Activated gamma-delta T cell (primary cell): Measurements from ENCODE around the gene ASIC4.

ENCODE experiments used
- DNase-seq: peaks from one replicate; lab custom pipeline; 2025; lab: John Stamatoyannopoulos, UW
- total RNA-seq, 2 donors: gene quantifications; one replicate each; lab custom pipeline; 2026; lab: John Stamatoyannopoulos, UW

The ASIC4 gene
- 0.31 to 0.52 reads per million in 2 donors for total RNA-seq

- no peak for DNase-seq
These were observed at the start of gene ASIC4 for GRCh38 chr2:219514196-219514761. Gene ASIC4, plus strand, starts transcription at chr2:219514482. Its CDS starts 243 bp downstream, at chr2:219514725.

DNA sequence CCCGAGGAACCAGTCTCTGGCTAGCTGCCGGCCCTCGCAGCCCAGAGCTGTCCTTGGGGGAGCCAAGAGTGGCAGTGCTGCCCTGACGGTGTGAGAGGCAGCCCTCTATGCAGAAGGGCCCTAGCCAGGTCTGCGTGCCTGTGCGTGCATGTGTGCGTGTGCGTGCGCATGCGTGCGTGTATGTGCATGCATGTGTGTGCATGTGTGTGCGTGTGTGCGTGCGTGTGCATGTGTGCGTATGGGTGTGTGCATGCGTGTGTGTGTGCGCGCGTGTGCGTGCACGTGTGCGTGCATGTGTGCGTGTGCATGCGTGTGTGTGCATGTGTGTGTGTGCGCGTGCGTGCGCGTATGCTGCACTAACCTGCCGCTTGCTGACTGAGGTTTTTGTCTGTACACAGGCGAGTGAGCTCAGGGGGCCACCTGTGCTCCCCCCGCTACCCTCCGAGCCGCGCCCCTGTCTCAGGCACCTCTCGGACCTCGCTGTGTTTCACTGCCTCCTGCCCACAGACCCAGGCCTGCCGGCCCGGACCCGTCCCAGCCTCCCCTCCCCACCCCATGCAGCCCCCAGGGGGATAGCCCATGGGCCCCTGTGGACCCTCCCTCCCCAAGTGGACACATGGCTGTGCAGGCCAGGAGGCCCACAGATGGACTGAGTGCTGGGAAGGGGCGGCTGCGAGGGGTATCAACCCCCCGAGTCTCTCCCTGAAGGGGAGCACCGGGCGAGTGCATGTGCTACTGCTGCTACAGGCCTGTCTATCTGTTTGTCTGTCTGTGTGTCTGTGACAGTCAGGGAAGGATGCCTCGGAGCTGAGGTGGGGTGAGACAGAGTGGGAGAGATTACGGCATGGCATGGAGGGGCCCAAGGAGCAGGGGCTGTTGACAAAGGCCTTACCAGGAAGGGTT lies 48.4 kb upstream of the ASIC4 start:
- DNase-seq = no peak

- no peak for DNase-seq
These were observed 47.2 kb upstream of the ASIC4 start for GRCh38 chr2:219466816-219467735.

GRCh38 chr2:219467736-219468075 lies 46.6 kb upstream of the ASIC4 start:
- DNase-seq = no peak

- no peak for DNase-seq
These were observed 45.7 kb upstream of the ASIC4 start for GRCh38 chr2:219468410-219469185.

DNA sequence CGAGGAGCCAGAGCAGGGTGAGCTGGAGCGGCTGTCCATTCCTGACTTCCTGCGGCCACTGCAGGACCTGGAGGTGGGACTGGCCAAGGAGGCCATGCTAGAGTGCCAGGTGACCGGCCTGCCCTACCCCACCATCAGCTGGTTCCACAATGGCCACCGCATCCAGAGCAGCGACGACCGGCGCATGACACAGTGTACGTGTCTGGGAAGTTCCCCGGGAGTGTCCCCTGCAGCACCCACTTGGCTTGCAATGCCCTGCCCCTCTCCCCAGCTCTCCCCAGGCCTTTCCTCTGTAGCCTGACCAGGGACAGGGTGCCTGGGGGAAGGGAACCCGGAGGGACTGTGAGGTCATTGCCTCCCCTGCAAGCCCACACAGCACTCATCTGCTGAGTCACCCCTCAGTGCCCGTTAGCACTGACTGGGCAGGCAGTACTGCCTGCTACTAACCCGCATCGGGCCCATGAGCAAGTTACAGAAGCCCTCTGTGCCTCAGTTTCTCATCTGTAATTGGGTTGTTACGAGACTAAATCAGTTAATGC lies 45.0 kb upstream of the ASIC4 start:
- DNase-seq = no peak

- no peak for DNase-seq
These were observed 43.9 kb upstream of the ASIC4 start for GRCh38 chr2:219470429-219470828.

GRCh38 chr2:219471476-219472371 lies 42.6 kb upstream of the ASIC4 start:
- no peak for DNase-seq

- no peak for DNase-seq
These were observed 41.6 kb upstream of the ASIC4 start for GRCh38 chr2:219472629-219473187.

GRCh38 chr2:219473511-219473910 lies 40.8 kb upstream of the ASIC4 start:
- DNase-seq = no peak

- DNase-seq = no peak
These were observed 39.8 kb upstream of the ASIC4 start for GRCh38 chr2:219474285-219475060.

- DNase-seq = no peak
These were observed 39.0 kb upstream of the ASIC4 start for GRCh38 chr2:219475278-219475677.

DNA sequence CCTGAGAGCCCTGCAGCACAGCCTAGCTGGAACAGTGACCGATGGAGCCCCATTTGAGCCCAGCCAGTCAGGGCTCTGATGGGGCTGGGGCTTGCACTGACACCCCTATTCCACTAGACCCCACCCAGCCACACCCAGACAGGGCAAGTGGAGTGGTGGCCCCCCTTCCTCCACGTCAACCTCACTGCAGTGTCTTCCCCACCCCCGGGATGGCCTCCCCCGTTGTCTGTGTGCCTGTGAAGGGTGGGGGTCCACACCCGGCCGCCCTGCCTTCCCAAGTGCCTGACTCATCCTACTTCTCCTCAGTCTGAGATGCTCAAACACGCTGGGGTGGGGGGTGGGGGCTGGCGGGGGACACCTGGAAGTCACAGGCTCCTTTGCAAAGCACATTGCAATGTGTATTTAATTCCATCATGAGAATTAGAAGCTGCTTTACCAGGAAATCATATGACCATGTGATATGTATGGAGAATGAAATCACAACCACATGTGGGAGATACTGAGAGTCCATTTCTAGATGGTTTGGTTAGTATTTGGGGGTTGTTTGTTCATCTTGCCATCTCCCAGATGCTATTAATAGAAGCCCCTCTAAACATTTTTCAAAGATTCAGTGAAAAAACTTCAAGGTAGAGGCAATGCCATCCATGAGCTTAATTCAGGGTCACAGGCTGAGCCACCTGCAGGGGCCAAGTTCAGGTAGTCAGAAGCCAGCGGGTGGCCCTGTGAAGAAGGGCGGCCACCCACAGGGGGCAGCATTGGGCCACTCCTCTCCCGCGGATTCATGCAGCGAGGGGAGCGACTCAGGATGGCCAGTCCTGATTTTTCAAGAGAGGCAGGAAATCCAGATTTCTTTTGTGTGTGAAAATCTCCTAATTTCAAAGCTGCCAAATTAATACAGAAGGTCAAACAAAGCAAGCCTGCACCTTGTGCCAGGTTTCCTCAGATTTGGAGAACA lies 38.3 kb upstream of the ASIC4 start:
- no peak for DNase-seq

DNA sequence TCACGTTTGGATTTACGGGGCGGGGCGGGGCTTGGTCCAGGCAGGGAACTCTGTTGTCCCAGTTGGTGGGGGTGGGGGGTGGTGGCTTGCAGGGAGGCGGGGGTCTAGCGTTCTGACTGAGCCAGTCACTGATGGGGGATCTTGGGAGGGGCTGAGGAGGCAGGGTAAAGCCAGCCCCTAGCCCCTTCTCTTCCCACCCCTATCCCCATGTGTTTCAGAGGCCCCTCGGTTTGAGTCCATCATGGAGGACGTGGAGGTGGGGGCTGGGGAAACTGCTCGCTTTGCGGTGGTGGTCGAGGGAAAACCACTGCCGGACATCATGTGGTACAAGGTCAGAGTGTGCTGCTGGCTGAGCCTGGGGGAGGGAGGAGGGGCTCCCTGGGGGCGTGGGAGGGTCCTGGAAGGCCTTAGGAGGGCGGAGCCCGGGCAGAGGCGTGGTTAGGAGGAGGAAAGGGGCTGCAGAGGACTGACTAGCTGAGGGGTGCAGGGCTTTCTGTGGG lies 37.6 kb upstream of the ASIC4 start:
- no peak for DNase-seq

GRCh38 chr2:219477179-219477578 lies 37.1 kb upstream of the ASIC4 start:
- no peak for DNase-seq

DNA sequence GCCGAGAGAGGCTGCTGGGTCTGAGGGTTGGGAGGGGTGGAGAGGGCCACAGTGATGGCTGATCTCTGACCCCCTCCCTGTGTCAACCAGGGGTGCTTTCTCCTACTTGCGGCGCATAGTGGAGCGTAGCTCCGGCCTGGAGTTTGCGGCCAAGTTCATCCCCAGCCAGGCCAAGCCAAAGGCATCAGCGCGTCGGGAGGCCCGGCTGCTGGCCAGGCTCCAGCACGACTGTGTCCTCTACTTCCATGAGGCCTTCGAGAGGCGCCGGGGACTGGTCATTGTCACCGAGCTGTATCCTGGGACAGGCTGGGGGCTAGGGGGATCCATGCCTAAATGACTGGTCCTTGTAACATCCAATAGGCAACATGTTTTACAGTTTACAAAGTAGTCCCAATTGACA lies 36.5 kb upstream of the ASIC4 start:
- DNase-seq = no peak

DNA sequence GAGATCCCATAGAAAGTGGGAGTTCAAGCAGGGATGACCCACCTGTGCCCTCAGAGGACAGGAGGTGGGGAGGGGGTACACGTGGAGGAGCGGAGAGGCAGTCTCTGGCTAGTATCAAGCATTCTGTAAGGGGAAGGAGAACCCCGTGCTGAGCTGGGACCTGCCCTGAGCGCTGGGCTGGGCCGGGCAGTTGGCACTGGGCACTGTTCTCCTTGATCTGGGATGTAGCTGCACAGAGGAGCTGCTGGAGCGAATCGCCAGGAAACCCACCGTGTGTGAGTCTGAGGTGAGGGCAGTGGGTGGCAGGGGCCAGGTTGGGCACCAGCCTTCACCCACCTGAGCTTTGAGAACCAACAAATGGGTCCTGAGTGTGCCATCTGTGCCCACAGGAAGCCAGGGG lies 35.4 kb upstream of the ASIC4 start:
- no peak for DNase-seq

GRCh38 chr2:219480004-219480403 lies 34.3 kb upstream of the ASIC4 start:
- no peak for DNase-seq
